Thoracic aorta (tissue), 2 donors: ENCODE measurements around the gene PDE6A. TPM values are rescaled to one million over a fixed set of nuclear protein-coding genes. Genes with fewer than 3 reads are reported as not detected.

Experiments used
- ATAC-seq: fragments of 150-250 bp; one replicate; pipeline ENCODE4 v1.8.0; 2017; ENCODE audit warnings: low read depth; ENCODE audit not compliant: insufficient number of reproducible peaks, low FRiP score
- DNase-seq: peaks from one replicate; pipeline ENCODE4 v3.0.0-alpha.2; 2020; ENCODE audit warnings: low spot score
- H3K27ac ChIP-seq, 2 donors: fragments of 200-600 bp; sonication (generic); 1 replicate in 1 of 2; 2 replicates in 1 of 2; pipeline ENCODE4 v1.5.1; 2016; ENCODE audit warnings: mild to moderate bottlenecking in 2 of 2, moderate library complexity in 2 of 2
- H3K27me3 ChIP-seq: fragments of 200-600 bp; sonication (generic); replicated peaks from 2 replicates; pipeline ENCODE4 v1.6.0; 2016; ENCODE audit warnings: mild to moderate bottlenecking; ENCODE audit not compliant: insufficient read depth
- H3K36me3 ChIP-seq: fragments of 200-600 bp; sonication (generic); one replicate; pipeline ENCODE4 v1.5.1; 2016
- H3K4me1 ChIP-seq, 2 donors: fragments of 200-600 bp; sonication (generic); 1 replicate in 1 of 2; 2 replicates in 1 of 2; pipeline versions ENCODE4 v1.5.1 to v1.6.0; 2016; ENCODE audit warnings: low read depth in 2 of 2, mild to moderate bottlenecking in 1 of 2; ENCODE audit not compliant: control insufficient read depth in 1 of 2
- H3K4me3 ChIP-seq: fragments of 200-600 bp; sonication (generic); 2 replicates; pipeline ENCODE4 v1.5.1; 2016; ENCODE audit warnings: mild to moderate bottlenecking
- H3K9me3 ChIP-seq: fragments of 200-600 bp; sonication (generic); 2 replicates; pipeline ENCODE4 v1.5.1; 2016
- CTCF ChIP-seq: fragments of 200-600 bp; sonication (generic); IDR thresholded peaks from one replicate; pipeline ENCODE4 v1.5.1; 2019; ENCODE audit warnings: antibody characterized with exemption
- total RNA-seq, 2 donors: library from RNA; depleted of rRNA; stranded (reverse); fragments of >200 nt; gene quantifications; one replicate each; pipeline versions ENCODE4 v1.1.0 to v1.2.3, GENCODE V29; 2016

Gene PDE6A
- total RNA-seq, 2 donors from 2014 or later, result not detected

GRCh38 chr5:149901511-149901910 is 43.1 kb downstream of the PDE6A start:
- H3K4me1 ChIP-seq, result no peaks in the 10 kb centered on the region
- ATAC-seq, result no peak
- H3K27me3 ChIP-seq, result no peaks in the 10 kb centered on the region
- DNase-seq, result no peak
- no peak overlapping the region for H3K27ac ChIP-seq
- no peak overlapping the region for H3K4me3 ChIP-seq
- no peaks in the 10 kb centered on the region for H3K9me3 ChIP-seq
- TF ChIP-seq CTCF, result no peak
- no peaks in the 10 kb centered on the region for H3K36me3 ChIP-seq

- H3K36me3 ChIP-seq, result no peaks in the 10 kb centered on the region
- ATAC-seq (no peak), DNase-seq (no peak)
- peaks cover 0 to 11% of the 10 kb centered on the region in 2 donors for H3K4me1 ChIP-seq
- no peak overlapping the region for H3K27ac ChIP-seq
- H3K27me3 ChIP-seq, result no peaks in the 10 kb centered on the region
- no peak overlapping the region for H3K4me3 ChIP-seq
- H3K9me3 ChIP-seq, result no peaks in the 10 kb centered on the region
- no peak for TF ChIP-seq CTCF
Measured at GRCh38 chr5:149900390-149900789, 44.2 kb downstream of the PDE6A start.

- ATAC-seq, result no peak
- no peak overlapping the region for H3K27ac ChIP-seq
Measured at GRCh38 chr5:149898811-149899210, 45.8 kb downstream of the PDE6A start.

GRCh38 chr5:149895416-149896345 is 48.9 kb downstream of the PDE6A start:
- Histone ChIP-seq H3K27ac (no peak overlapping the region), H3K4me3 (no peak overlapping the region), H3K27me3 (no peaks in the 10 kb centered on the region), H3K36me3 (no peaks in the 10 kb centered on the region), H3K4me1 (peaks cover 0 to 12% of the 10 kb centered on the region in 2 donors), H3K9me3 (no peaks in the 10 kb centered on the region)
- peak; percentile 40 for ATAC-seq
- no peak for TF ChIP-seq CTCF
- DNase-seq, result no peak

More at GRCh38 chr5:149898811-149899210, 45.8 kb downstream of the PDE6A start:
- no peak for DNase-seq
- Histone ChIP-seq H3K27me3 (no peaks in the 10 kb centered on the region), H3K36me3 (no peaks in the 10 kb centered on the region), H3K4me3 (no peak overlapping the region), H3K4me1 (peaks cover 0 to 12% of the 10 kb centered on the region in 2 donors), H3K9me3 (no peaks in the 10 kb centered on the region)
- no peak for TF ChIP-seq CTCF

- H3K4me3 ChIP-seq, result no peak overlapping the region
- TF ChIP-seq CTCF, result no peak
- H3K36me3 ChIP-seq, result no peaks in the 10 kb centered on the region
- DNase-seq, result no peak
- ATAC-seq, result no peak
- no peaks in the 10 kb centered on the region for H3K9me3 ChIP-seq
- peaks cover 0 to 12% of the 10 kb centered on the region in 2 donors for H3K4me1 ChIP-seq
- H3K27me3 ChIP-seq, result no peaks in the 10 kb centered on the region
- no peak overlapping the region for H3K27ac ChIP-seq
Measured at GRCh38 chr5:149894237-149894636, 50.4 kb downstream of the PDE6A start.
